ENCODE results near the gene PSMB7. TPM values are rescaled to one million over a fixed set of nuclear protein-coding genes. Genes with fewer than 3 reads are reported as not detected.

Gene PSMB7
- total and polyA plus RNA-seq, 11 donors, result 149 to 281 (median 176) TPM

GRCh38 chr9:124326378-124326777 is 88.9 kb downstream of the PSMB7 start:
- DNase-seq (peak in 1 of 5 donors; percentile 51), ATAC-seq (no peak)
- H3K4me1 ChIP-seq, result peaks cover 0 to 8% (median 0%) of the 10 kb centered on the region in 12 donors
- peaks cover 0 to 93% (median 34%) of the 10 kb centered on the region in 9 donors for H3K36me3 ChIP-seq
- H3K27ac ChIP-seq, result no peak overlapping the region
- no peak overlapping the region for H3K4me3 ChIP-seq
- intact Hi-C loops (cut with DNase I), result loop anchor here in 2 of 10 donors (10.0 kb wide), 2 partner anchors 782 to 922 kb away; no protein-coding TSS in a partner anchor
- H3K9me3 ChIP-seq, result no peaks in the 10 kb centered on the region
- H3K27me3 ChIP-seq, result no peaks in the 10 kb centered on the region
- 92 to 100% (median 95%) methylated on average over 2 to 21 of the region's 21 CpGs for WGBS, 4 donors
- TF ChIP-seq CTCF (IDR thresholded peaks at IDR 0.05) (no peak), POLR2A (IDR thresholded peaks at IDR 0.05) (no peak)

GRCh38 chr9:124325816-124326215 is 89.4 kb downstream of the PSMB7 start:
- no peaks in the 10 kb centered on the region for H3K27me3 ChIP-seq
- no peak overlapping the region for H3K4me3 ChIP-seq
- ATAC-seq (no peak), DNase-seq (peak in 1 of 5 donors; percentile 23)
- H3K27ac ChIP-seq, result no peak overlapping the region
- H3K4me1 ChIP-seq, result peaks cover 0 to 8% (median 0%) of the 10 kb centered on the region in 12 donors
- TF ChIP-seq POLR2A (IDR thresholded peaks at IDR 0.05), result no peak
- TF ChIP-seq CTCF (IDR thresholded peaks at IDR 0.05), result no peak
- H3K36me3 ChIP-seq, result peaks cover 0 to 94% (median 35%) of the 10 kb centered on the region in 9 donors
- 87 to 96% (median 92%) methylated on average over 3 to 6 of the region's 6 CpGs for WGBS, 4 donors
- H3K9me3 ChIP-seq, result no peaks in the 10 kb centered on the region
- intact Hi-C loops (cut with DNase I), result loop anchor here in 2 of 10 donors (10.0 kb wide), 2 partner anchors 781 to 921 kb away; no protein-coding TSS in a partner anchor

- intact Hi-C loops (cut with DNase I), result loop anchor here in 4 of 10 donors (5.0 to 10.0 kb wide), 4 partner anchors 67 to 919 kb away; partner anchors contain the start of gene NEK6 (in 1 of the 4)
- peak in 1 of 5 donors; percentile 22 for DNase-seq
- no peak overlapping the region for H3K4me3 ChIP-seq
- 90 to 92% (median 91%) methylated on average over 10 of the region's 10 CpGs for WGBS, 4 donors
- TF ChIP-seq CTCF (IDR thresholded peaks at IDR 0.05), result no peak
- no peak for TF ChIP-seq POLR2A (IDR thresholded peaks at IDR 0.05)
- peaks cover 0 to 81% (median 26%) of the 10 kb centered on the region in 9 donors for H3K36me3 ChIP-seq
- no peaks in the 10 kb centered on the region for H3K27me3 ChIP-seq
- H3K27ac ChIP-seq, result no peak overlapping the region
- no peaks in the 10 kb centered on the region for H3K9me3 ChIP-seq
- no peak for ATAC-seq
- peaks cover 0 to 8% (median 1%) of the 10 kb centered on the region in 12 donors for H3K4me1 ChIP-seq
These were observed 91.3 kb downstream of the PSMB7 start for GRCh38 chr9:124323904-124324303.

GRCh38 chr9:124322618-124323432 is 92.4 kb downstream of the PSMB7 start:
- Histone ChIP-seq H3K27ac (no peak overlapping the region), H3K9me3 (no peaks in the 10 kb centered on the region), H3K4me3 (no peak overlapping the region), H3K36me3 (peaks cover 0 to 76% (median 19%) of the 10 kb centered on the region in 9 donors), H3K4me1 (peaks cover 0 to 8% (median 1%) of the 10 kb centered on the region in 12 donors), H3K27me3 (no peaks in the 10 kb centered on the region)
- no peak for TF ChIP-seq CTCF (IDR thresholded peaks at IDR 0.05)
- TF ChIP-seq POLR2A (IDR thresholded peaks at IDR 0.05), result no peak
- 88 to 90% (median 89%) methylated on average over 16 to 18 of the region's 18 CpGs for WGBS, 4 donors
- ATAC-seq (no peak), DNase-seq (peak in 1 of 5 donors; percentile 10)
- intact Hi-C loops (cut with DNase I), result loop anchor here in 4 of 10 donors (5.0 to 10.0 kb wide), 4 partner anchors 66 to 918 kb away; partner anchors contain the start of gene NEK6 (in 1 of the 4)

Measured in heart left ventricle (tissue), 16 donors.